ENCODE data around the gene DNM3.

DNA sequence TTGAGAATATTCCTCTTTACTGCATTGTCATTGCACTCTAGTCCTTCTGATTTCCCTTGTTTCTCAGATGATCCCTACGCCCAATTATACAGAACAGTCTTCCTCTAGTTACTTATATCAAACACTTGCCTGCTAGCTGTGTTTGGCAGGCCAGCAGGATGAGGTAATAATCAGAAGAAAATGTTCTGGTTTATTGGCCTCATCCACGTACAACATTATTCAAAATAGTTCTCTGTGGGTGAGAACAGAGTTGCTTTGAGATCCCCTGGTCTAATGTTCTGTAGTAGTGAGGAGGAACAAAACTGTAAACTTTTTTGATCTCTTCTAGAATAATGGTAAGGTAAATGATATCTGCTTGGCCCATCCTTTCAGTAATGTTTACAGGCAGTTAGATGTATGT is 556.9 kb downstream of the DNM3 start:
- TF ChIP-seq, protein P1, sequence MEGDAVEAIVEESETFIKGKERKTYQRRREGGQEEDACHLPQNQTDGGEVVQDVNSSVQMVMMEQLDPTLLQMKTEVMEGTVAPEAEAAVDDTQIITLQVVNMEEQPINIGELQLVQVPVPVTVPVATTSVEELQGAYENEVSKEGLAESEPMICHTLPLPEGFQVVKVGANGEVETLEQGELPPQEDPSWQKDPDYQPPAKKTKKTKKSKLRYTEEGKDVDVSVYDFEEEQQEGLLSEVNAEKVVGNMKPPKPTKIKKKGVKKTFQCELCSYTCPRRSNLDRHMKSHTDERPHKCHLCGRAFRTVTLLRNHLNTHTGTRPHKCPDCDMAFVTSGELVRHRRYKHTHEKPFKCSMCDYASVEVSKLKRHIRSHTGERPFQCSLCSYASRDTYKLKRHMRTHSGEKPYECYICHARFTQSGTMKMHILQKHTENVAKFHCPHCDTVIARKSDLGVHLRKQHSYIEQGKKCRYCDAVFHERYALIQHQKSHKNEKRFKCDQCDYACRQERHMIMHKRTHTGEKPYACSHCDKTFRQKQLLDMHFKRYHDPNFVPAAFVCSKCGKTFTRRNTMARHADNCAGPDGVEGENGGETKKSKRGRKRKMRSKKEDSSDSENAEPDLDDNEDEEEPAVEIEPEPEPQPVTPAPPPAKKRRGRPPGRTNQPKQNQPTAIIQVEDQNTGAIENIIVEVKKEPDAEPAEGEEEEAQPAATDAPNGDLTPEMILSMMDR (IDR thresholded peaks at IDR 0.05) = no peak
- no peak for TF ChIP-seq EZH2 (IDR thresholded peaks at IDR 0.05; ENCODE audit: borderline replicate concordance, insufficient read depth, low read depth, low read length, poor library complexity, severe bottlenecking)
